Nephron (organoid): ENCODE data around the gene CAPN15.

ENCODE experiments used
- H3K27ac Mint-ChIP-seq, 3 experiments: 2 replicates each; pipeline ENCODE4 v1.8.0; 2020; ENCODE audit warnings: mixed read lengths in 3 of 3, mild to moderate bottlenecking in 2 of 3, moderate library complexity in 1 of 3
- H3K27me3 Mint-ChIP-seq: 2 replicates; pipeline ENCODE4 v1.8.0; 2021; ENCODE audit warnings: low read depth, mild to moderate bottlenecking, moderate library complexity, mixed read lengths
- H3K36me3 Mint-ChIP-seq: 2 replicates; pipeline ENCODE4 v1.8.0; 2020; ENCODE audit warnings: low read depth, mixed read lengths
- H3K4me1 Mint-ChIP-seq: 2 replicates; pipeline ENCODE4 v1.8.0; 2020; ENCODE audit warnings: mixed read lengths
- H3K4me3 Mint-ChIP-seq, 3 experiments: 2 replicates each; pipeline ENCODE4 v1.8.0; 2020; ENCODE audit warnings: mild to moderate bottlenecking in 3 of 3, mixed read lengths in 3 of 3, moderate library complexity in 2 of 3
- H3K9me3 Mint-ChIP-seq: 2 replicates; pipeline ENCODE4 v1.8.0; 2020; ENCODE audit warnings: mixed read lengths
- CTCF ChIP-seq, 3 experiments: fragments of 200-600 bp; sonication (generic); IDR thresholded peaks; one replicate each; pipeline ENCODE4 v1.5.0; 2021; ENCODE audit warnings: antibody characterized with exemption in 3 of 3; ENCODE audit not compliant: unreplicated experiment in 3 of 3

Gene CAPN15

GRCh38 chr16:598823-599739 lies 71.6 kb downstream of the CAPN15 start:
- Mint-ChIP-seq H3K4me1 (peaks cover 6% of the 10 kb centered on the region), H3K27me3 (peaks cover 3% of the 10 kb centered on the region), H3K36me3 (peaks cover 49% of the 10 kb centered on the region), H3K27ac (no peak overlapping the region), H3K9me3 (peaks cover 2% of the 10 kb centered on the region), H3K4me3 (no peak overlapping the region)
- no peak for TF ChIP-seq CTCF (IDR thresholded peaks at IDR 0.05; ENCODE audit: unreplicated experiment in 3 of 3)

GRCh38 chr16:600781-601180 lies 73.3 kb downstream of the CAPN15 start:
- Mint-ChIP-seq H3K9me3 (peaks cover 11% of the 10 kb centered on the region), H3K4me3 (no peak overlapping the region), H3K27me3 (peaks cover 3% of the 10 kb centered on the region), H3K4me1 (no peaks in the 10 kb centered on the region), H3K36me3 (peaks cover 55% of the 10 kb centered on the region), H3K27ac (no peak overlapping the region)
- peak in 2 of 3 experiments; percentile 20 to 25 for TF ChIP-seq CTCF (IDR thresholded peaks at IDR 0.05; ENCODE audit: unreplicated experiment in 3 of 3)

GRCh38 chr16:603933-604332 lies 76.4 kb downstream of the CAPN15 start:
- Mint-ChIP-seq H3K9me3 (peaks cover 11% of the 10 kb centered on the region), H3K27me3 (peaks cover 3% of the 10 kb centered on the region), H3K4me3 (no peak overlapping the region), H3K36me3 (peaks cover 46% of the 10 kb centered on the region), H3K4me1 (no peaks in the 10 kb centered on the region), H3K27ac (peak overlapping the region in 1 of 3 experiments; percentile 44)
- TF ChIP-seq CTCF (IDR thresholded peaks at IDR 0.05; ENCODE audit: unreplicated experiment in 3 of 3), result no peak
